Measurements from ENCODE around the gene PEPD.

The PEPD gene

DNA sequence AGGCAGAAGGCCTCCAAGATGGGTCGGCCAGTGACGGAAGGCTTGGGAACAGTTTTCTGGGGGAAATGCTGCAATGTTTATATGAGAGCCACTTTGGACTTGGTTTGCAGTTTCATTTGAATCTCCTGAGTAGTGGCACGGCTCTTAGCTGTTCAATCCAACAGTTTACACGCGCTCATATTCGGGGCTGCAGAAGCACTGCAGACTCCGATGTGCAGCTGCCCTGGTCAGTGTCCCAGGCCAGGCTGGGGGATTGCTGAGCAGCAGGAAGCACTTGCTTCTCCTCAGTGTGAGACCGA is 116.4 kb downstream of the PEPD start:
- no peak for DNase-seq

DNA sequence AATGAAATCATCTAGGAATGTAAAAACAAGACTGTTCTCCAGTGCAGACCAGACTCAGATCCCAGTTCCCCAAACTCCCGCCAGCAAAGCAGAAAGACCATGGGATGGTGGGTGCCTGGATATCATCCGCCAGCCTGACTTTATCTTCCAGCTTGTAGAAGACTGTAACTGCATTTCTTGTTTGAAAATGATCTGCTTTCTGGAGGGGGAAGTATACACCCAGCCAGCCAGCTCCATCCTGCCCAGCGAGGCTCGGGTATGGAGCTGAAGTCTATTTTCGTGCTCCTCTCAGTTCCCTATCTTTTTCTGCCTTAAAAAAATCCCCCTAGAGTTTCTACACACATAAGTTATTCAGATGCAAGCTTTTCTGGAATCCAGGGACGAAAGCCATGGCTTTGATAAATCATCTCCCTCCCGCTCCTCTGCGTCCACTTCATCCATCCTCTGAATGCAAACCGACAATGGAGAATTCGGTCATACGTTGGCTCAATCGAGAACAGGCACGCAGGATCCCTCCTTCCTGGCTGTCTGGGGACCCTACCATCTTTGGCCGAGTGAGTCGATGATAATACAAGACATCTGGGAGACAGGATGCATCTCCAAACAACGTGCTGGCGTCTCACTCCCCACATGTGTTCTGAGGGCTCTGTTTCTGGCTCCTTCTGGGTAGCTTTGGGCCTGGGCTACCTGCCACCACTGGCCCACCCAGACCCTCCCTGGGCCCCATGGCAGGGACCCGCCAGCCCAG is 116.9 kb downstream of the PEPD start:
- no peak for DNase-seq

DNA sequence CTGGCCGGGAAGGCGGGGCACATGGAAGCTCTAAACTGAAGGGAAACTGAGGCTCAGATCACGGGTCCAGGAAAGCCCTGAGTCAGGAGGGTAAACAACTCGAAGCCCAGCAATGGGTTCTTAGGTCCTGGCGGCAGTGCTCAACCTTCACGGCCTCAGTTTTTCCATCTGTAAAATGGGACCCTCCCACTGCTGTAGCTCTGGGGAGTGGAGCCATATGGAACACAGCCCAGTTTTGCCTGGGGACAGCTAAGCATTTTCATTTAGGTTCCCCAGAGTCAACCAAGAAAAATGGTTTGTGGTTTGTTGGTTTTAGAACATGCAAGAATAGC is 117.7 kb downstream of the PEPD start:
- no peak for DNase-seq

- no peak for DNase-seq
Measured at GRCh38 chr19:33403221-33403972, 118.2 kb downstream of the PEPD start.

- no peak for DNase-seq
Measured at GRCh38 chr19:33402421-33403220, 119.0 kb downstream of the PEPD start.

DNA sequence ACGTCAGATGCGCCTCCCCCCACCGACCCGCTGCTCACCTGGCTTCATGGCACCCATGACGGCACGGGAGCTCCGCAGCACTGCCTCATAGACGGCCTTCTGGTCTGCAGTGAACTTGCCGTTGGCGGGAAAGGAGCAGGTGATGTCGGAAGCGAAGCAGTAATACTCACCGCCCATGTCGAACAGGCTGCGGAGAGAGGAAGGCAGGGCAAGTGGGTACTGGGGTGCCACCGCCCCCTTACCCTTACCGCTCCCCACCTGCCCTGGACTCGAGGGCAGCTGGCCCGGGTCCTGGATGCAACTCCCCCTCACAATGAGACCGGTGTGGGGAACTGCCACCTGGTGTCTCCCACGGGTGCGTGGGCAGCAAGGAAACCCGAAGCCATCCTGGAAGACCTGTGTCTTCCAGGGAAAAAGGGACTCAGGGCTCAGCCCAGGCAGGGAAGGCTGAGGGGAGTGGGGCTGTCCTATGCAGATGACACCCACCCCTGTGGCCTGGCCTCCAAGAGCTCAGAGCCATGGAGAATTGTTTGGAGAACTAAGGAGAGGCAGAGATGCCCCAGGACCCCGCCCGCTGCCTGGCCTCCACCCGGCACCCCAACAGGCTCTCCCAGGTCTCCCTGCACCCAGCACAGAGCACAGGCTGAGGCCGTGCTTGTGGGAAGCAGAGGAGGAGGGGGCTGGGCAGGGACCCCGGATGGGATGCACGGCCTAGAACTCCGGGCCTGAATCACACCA is 119.7 kb downstream of the PEPD start:
- no peak for DNase-seq

GRCh38 chr19:33400856-33401682 is 120.5 kb downstream of the PEPD start:
- DNase-seq: no peak

- DNase-seq: no peak
Measured at GRCh38 chr19:33399745-33400681, 121.6 kb downstream of the PEPD start.

- no peak for DNase-seq
Measured at GRCh38 chr19:33399081-33399744, 122.4 kb downstream of the PEPD start.

DNA sequence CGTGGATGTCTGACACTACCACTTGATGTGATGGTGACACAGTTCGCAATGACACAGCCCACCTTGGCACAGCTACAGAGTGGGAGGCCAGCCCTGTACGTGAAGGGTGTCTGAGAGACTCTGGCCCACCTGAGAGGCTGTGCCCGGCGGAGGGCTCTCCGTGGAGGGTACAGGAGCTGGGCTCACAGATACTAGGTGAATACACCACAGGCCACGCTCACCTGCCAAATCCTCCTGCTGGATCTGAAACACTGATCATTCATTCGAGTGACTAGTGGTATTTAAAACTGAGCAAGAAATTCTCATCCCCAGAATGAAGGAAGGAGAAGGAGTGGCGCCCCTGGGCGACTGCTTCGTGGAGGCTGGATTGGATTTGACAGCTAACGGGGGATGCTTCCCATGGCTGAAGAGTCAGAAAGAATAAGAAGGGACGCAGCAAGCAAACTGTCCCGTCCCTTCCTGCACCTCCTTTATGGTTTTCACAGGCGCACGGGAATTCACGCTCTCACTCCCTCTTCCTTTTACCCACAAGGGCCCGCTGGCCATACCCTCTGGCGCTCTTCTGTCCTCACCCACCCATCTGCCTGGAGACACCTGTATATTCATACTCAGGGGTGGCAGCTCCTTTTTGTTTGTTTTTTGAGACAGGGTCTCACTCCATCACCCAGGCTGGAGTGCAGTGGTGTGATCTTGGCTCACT is 123.1 kb downstream of the PEPD start:
- no peak for DNase-seq

GRCh38 chr19:33397536-33398360 is 123.8 kb downstream of the PEPD start:
- no peak for DNase-seq

DNA sequence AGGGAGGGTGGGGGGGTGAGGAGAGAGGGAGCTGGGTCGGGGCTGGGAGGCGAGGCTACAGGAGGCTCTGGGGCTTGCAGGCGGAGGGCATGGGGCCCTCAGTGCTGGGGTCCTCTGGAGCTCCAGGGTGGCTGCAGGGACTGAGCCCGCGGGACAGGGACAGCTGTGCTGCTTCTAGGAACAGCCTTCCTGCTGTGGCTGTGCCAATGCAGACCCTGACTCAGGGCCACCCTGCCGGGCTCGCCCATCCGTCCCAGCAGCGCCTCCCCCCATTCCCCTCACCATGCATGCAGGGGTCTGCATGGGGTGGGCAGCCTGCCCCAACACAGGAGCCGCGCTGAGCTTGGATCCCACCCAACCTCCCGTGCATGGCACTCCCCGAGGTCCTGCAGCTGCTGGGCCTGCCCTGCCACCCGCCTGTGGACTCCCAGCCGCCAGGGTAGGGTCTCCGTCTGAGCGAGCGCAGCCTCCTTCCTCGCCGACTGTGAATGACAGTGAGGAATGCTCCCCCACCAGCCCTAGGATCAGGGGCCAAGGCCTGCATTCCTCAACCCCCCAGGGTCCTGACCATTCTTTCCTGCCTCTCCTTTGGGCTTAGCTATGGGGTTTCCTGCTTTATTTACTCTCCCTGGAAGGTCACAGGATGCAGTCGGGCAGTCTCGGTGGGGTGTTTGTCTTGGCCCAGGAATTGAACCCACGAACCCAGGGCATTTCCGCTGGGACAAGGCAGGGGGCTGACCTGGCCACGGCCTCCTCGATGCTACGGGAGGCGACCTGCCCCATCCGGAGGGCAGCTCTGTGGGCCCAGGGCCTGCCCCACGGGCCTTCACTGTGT is 124.7 kb downstream of the PEPD start:
- DNase-seq: no peak

- DNase-seq: no peak
Measured at GRCh38 chr19:33395561-33396550, 125.7 kb downstream of the PEPD start.

DNA sequence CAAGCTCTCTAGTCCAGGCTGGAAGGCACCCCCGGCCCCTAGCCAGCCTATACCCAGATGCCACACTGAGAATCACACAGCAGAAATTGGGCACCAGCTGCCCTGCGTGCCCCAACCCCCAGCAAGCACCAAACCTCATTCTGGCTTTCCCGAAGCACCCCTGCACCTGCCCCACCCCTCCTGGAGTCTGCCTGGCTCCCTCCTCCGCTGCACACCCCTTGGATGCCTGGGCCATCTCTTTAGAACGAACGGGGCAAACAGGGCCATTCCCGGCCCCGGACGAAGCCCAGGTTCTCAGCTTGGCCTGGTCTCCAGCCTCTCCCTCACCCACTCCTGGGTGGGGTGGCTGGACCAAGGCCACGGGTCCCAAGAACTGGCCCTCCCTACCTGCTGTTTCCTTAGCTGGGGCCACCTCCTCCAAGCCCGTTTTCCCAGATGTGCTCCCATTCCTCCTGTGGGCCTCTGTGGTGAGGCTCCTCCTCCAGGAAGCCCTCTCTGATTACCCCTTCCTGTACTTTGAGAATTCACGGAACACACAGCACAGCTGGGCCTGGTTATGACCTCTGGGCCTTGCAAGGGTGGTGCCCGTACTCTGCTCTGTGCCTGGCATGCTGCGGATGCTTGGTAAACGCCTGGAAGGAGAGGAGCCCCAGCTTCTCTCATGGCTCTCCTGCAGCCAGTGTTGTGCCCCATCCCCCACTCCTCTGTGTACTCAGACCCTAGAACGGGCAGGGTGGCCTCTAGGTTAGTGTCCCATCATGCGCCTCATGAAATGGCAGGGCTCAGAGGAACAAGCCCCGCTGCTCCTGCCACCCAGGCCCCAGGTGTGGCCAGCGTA is 126.6 kb downstream of the PEPD start:
- no peak for DNase-seq

DNA sequence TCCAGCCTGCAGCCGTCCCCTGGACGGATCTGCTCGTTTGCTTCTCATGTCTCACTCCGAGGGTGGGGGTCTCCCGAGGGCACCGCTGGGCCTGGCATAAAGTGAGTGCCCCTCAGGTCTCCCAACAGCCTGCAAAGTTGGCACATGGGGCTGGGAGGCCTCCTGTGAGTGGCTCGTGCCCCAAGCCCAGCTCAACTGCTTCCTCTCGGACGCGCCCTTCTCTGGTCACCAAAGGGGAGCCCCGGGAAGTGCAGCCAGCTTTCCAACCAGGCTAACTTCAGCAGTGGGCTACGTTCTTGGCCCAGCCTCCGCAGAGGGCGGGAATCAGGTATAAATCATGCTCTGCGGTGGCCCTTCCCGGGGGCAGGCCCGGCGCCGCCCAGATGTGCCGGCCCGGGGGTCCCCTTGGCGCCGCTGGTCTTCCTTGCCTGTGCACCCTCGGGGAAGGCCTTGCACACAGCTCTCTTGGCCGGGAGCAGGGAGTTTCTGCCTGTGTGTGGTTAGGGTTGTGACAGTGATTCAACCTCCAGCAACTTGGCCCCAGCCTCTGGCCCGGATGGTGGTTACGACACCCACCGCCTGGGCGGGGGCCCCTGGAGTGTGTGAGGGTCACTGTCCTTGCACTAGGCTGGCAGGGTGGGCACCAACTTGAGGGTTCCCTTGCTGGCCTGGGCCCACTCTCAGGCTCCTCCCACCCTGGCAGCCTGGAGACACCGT is 127.4 kb downstream of the PEPD start:
- DNase-seq: no peak

All from CD4-positive, alpha-beta T cell treated with Interleukin-10 for 1 hour (primary cell).